ACHN (cell line): ENCODE data around the gene OR8G5.
"Not testable (repeated sequence)": the region's sequence is repeated elsewhere in the genome, so short reads cannot be mapped to it uniquely, and the experiment has no call there.

Experiments used
- DNase-seq: peaks from one replicate; pipeline ENCODE4 v3.0.0-alpha.2; 2015
- in situ Hi-C: cut with HindIII; loops from 2 replicates; pipeline ENCODE4 v1.10.0; 2017; ENCODE audit warnings: low sequenced_read_pairs, low pct_ligation_motif_present, low pct_unique_long_range_greater_than_20kb

OR8G5 gene

GRCh38 chr11:124256076-124256475 lies at the start of gene OR8G5:
TSS of gene OR8G5 (plus strand) at chr11:124256376. CDS start at chr11:124264932, 8,556 bp downstream.
- in situ Hi-C loops: no loop called here
- no peak for DNase-seq

- in situ Hi-C loops: no loop called here
- no peak for DNase-seq
Measured at GRCh38 chr11:124207102-124207792, 48.9 kb upstream of the OR8G5 start.

- in situ Hi-C loops: no loop called here
Measured at GRCh38 chr11:124209824-124210357, 46.3 kb upstream of the OR8G5 start.

GRCh38 chr11:124210421-124210820 lies 45.8 kb upstream of the OR8G5 start:
- in situ Hi-C loops: no loop called here
- no peak for DNase-seq

More at GRCh38 chr11:124209824-124210357, 46.3 kb upstream of the OR8G5 start:
- no peak for DNase-seq

- in situ Hi-C loops: no loop called here
Measured at GRCh38 chr11:124211321-124211720, 44.9 kb upstream of the OR8G5 start.

GRCh38 chr11:124214027-124214426 lies 42.1 kb upstream of the OR8G5 start:
- in situ Hi-C loops: no loop called here
- DNase-seq: no peak

More at GRCh38 chr11:124211321-124211720, 44.9 kb upstream of the OR8G5 start:
- no peak for DNase-seq

GRCh38 chr11:124219126-124219525 lies 37.0 kb upstream of the OR8G5 start:
- in situ Hi-C loops: no loop called here
- DNase-seq: no peak

GRCh38 chr11:124222407-124222806 lies 33.8 kb upstream of the OR8G5 start:
- in situ Hi-C loops: no loop called here
- DNase-seq: no peak

- in situ Hi-C loops, DNase-seq: not testable (repeated sequence)
Measured at GRCh38 chr11:124224618-124225423, 31.4 kb upstream of the OR8G5 start.

GRCh38 chr11:124225471-124225870 lies 30.7 kb upstream of the OR8G5 start:
- no peak for DNase-seq
- in situ Hi-C loops: no loop called here

- DNase-seq: no peak
- in situ Hi-C loops: no loop called here
Measured at GRCh38 chr11:124233376-124233775, 22.8 kb upstream of the OR8G5 start.

- DNase-seq: no peak
- in situ Hi-C loops: no loop called here
Measured at GRCh38 chr11:124238512-124238911, 17.7 kb upstream of the OR8G5 start.

- no peak for DNase-seq
- in situ Hi-C loops: no loop called here
Measured at GRCh38 chr11:124240621-124241397, 15.4 kb upstream of the OR8G5 start, which contains the start of gene OR8G1. TSS of gene OR8G1 (plus strand) at chr11:124241095. CDS start at chr11:124249676, 8,581 bp downstream.

GRCh38 chr11:124249869-124250268 lies 6.3 kb upstream of the OR8G5 start:
- DNase-seq, in situ Hi-C loops: not testable (repeated sequence)

- in situ Hi-C loops, DNase-seq: not testable (repeated sequence)
Measured at GRCh38 chr11:124265041-124265440, 8.9 kb downstream of the OR8G5 start.

GRCh38 chr11:124270886-124271285 lies 14.7 kb downstream of the OR8G5 start:
- in situ Hi-C loops, DNase-seq: not testable (repeated sequence)

GRCh38 chr11:124274000-124274399 lies 17.8 kb downstream of the OR8G5 start:
- in situ Hi-C loops: no loop called here

GRCh38 chr11:124276081-124276480 lies 19.9 kb downstream of the OR8G5 start:
- no peak for DNase-seq
- in situ Hi-C loops: no loop called here

More at GRCh38 chr11:124274000-124274399, 17.8 kb downstream of the OR8G5 start:
- DNase-seq: no peak

- no peak for DNase-seq
Measured at GRCh38 chr11:124277207-124277606, 21.0 kb downstream of the OR8G5 start.

More at GRCh38 chr11:124277207-124277606, 21.0 kb downstream of the OR8G5 start:
- in situ Hi-C loops: no loop called here
